ENCODE measurements around the gene CCDC60.

The CCDC60 gene

DNA sequence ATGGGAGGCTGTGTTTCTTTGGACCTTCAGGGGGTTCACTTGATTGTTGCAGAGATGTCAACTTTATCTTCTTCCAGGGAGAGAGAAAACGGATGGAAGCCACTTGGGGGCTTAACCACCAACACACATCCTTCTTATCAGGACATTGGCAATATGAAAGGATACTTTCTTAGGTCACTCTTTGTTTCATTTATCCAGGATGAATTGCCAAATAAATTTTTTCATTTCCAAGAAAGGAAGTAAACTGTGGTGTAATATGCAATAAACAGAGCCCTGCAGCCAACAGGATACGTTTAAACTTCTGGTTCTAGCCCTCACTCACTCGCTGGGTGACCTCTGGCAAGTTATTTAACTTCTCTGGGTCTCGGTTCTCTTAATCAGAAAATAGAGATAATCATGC, 77.8 kb downstream of the CCDC60 start:
- H3K4me3 ChIP-seq (IDR thresholded peaks at IDR 0.05; ENCODE audit: insufficient read depth, low read depth, low read length), result no peak overlapping the region
- TF ChIP-seq, protein P1, sequence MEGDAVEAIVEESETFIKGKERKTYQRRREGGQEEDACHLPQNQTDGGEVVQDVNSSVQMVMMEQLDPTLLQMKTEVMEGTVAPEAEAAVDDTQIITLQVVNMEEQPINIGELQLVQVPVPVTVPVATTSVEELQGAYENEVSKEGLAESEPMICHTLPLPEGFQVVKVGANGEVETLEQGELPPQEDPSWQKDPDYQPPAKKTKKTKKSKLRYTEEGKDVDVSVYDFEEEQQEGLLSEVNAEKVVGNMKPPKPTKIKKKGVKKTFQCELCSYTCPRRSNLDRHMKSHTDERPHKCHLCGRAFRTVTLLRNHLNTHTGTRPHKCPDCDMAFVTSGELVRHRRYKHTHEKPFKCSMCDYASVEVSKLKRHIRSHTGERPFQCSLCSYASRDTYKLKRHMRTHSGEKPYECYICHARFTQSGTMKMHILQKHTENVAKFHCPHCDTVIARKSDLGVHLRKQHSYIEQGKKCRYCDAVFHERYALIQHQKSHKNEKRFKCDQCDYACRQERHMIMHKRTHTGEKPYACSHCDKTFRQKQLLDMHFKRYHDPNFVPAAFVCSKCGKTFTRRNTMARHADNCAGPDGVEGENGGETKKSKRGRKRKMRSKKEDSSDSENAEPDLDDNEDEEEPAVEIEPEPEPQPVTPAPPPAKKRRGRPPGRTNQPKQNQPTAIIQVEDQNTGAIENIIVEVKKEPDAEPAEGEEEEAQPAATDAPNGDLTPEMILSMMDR (conservative IDR thresholded peaks at IDR 0.05; ENCODE audit: low read depth, low read length), result no peak
- H3K27me3 ChIP-seq (ENCODE audit: insufficient read depth, low read depth), result no peaks in the 10 kb centered on the region

DNA sequence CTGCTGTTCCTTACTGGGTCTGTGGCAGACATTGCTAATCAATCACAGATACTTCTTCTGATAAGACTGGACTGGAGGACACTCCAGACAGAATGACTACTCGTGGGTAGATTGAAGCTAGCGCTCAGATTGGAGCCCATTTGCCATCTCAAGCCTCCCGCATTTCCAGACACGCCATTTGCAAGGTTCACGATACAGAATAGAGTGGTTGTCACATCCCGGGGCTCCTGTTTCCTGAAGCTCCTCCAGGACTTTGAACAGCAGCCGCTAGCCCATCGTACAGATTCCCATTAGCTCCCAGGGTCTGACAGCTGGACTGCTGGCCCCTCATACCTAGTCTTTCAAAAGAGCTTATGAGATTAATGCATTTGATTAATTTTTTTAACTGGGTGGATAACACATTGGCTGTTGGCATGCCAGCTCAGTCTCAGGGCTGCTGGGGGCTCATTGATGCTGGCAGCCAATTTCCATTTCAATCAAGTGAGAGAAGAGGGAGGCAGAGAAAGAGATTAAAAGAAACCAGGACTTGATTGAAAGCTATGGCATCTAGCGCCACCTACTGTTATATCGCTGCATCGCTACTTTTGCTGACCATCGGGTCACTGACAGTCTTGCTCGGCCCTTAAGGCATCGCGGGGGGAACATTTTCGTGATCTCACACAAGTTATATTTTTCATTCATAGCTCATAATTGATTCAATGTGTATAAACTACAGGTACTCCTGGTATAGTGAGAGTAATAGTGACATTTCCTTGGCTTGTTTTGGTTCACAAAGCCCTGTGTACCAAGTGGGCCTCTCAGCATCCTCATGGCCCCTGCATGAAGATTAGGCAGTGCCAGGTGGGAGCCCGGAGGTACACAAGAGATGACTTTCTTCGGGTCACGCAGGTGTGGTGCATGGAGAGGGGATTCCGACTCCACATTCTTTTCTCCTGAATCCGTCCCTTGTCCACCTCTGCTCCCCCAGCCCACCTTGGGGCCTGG, 78.6 kb downstream of the CCDC60 start:
- Histone ChIP-seq H4K20me1 (ENCODE audit: insufficient read depth) (no peaks in the 10 kb centered on the region), H3K4me2 (no peak overlapping the region), H3K27ac (no peak overlapping the region), H2AFZ (ENCODE audit: low read depth) (no peak overlapping the region), H3K4me1 (ENCODE audit: low read depth, poor library complexity, severe bottlenecking) (no peaks in the 10 kb centered on the region), H3K9ac (no peak overlapping the region), H3K36me3 (ENCODE audit: insufficient read depth) (no peaks in the 10 kb centered on the region), H3K27me3 (ENCODE audit: insufficient read depth, low read depth) (no peaks in the 10 kb centered on the region), H3K79me2 (ENCODE audit: insufficient read depth, low read depth) (no peaks in the 10 kb centered on the region), H3K4me3 (IDR thresholded peaks at IDR 0.05; ENCODE audit: insufficient read depth, low read depth, low read length) (no peak overlapping the region)
- TF ChIP-seq, protein P1 (conservative IDR thresholded peaks at IDR 0.05; ENCODE audit: low read depth, low read length), result peak; percentile 81

More for the DNA sequence above, 77.8 kb downstream of the CCDC60 start:
- no peak overlapping the region for H3K4me2 ChIP-seq
- no peak overlapping the region for H2AFZ ChIP-seq (ENCODE audit: low read depth)
- H3K9ac ChIP-seq, result no peak overlapping the region
- H3K27ac ChIP-seq, result no peak overlapping the region
- no peaks in the 10 kb centered on the region for H3K79me2 ChIP-seq (ENCODE audit: insufficient read depth, low read depth)
- no peaks in the 10 kb centered on the region for H3K4me1 ChIP-seq (ENCODE audit: low read depth, poor library complexity, severe bottlenecking)
- no peaks in the 10 kb centered on the region for H3K36me3 ChIP-seq (ENCODE audit: insufficient read depth)
- no peaks in the 10 kb centered on the region for H4K20me1 ChIP-seq (ENCODE audit: insufficient read depth)

DNA sequence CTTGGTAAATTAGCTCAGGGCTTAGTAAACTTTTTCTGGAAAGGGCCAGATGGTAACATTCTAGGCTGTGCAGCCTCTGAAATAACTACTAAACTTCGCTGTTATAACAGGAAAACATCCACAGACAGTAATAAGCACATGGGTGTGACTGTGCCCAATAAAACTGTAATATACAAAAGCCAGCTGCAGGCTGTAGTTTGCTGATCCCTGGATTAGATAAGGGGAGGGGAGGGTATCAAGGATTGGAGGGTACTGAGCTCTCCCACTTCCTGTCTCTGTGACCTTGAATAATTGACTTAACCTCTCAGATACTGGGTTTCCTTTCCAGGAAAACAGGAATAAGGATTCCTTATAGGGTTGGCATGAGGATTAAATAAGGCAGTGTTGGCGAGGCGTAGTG, 81.2 kb downstream of the CCDC60 start:
- Histone ChIP-seq H3K4me3 (IDR thresholded peaks at IDR 0.05; ENCODE audit: insufficient read depth, low read depth, low read length) (no peak overlapping the region), H3K36me3 (ENCODE audit: insufficient read depth) (no peaks in the 10 kb centered on the region), H3K9ac (no peak overlapping the region), H3K27me3 (ENCODE audit: insufficient read depth, low read depth) (no peaks in the 10 kb centered on the region), H3K4me1 (ENCODE audit: low read depth, poor library complexity, severe bottlenecking) (no peaks in the 10 kb centered on the region), H2AFZ (ENCODE audit: low read depth) (no peak overlapping the region), H3K4me2 (no peak overlapping the region), H3K79me2 (ENCODE audit: insufficient read depth, low read depth) (no peaks in the 10 kb centered on the region), H4K20me1 (ENCODE audit: insufficient read depth) (no peaks in the 10 kb centered on the region), H3K27ac (no peak overlapping the region)
- TF ChIP-seq, protein P1 (conservative IDR thresholded peaks at IDR 0.05; ENCODE audit: low read depth, low read length), result no peak

DNA sequence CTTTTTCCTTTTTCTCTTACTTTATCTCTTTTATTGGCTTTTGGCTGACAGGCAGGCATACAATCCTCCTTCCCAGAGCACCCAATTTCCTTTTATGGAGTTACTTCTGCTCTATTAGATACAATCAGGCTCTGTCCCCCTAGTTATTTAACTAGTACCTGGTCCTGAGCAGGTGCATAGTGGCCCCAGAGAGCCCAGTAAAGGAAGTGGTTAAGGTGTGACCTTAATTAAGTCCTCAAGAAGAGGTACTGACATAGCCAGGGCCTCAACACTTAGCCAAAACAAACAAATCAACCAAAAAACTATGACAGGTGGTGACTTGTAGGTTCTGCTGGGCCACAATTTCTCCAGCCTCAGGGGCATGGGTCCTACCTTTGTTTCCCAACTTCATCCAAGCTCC, 82.9 kb downstream of the CCDC60 start:
- Histone ChIP-seq H2AFZ (ENCODE audit: low read depth) (no peak overlapping the region), H3K79me2 (ENCODE audit: insufficient read depth, low read depth) (no peaks in the 10 kb centered on the region), H3K27ac (no peak overlapping the region), H3K4me1 (ENCODE audit: low read depth, poor library complexity, severe bottlenecking) (no peaks in the 10 kb centered on the region), H3K9ac (no peak overlapping the region), H4K20me1 (ENCODE audit: insufficient read depth) (no peaks in the 10 kb centered on the region), H3K36me3 (ENCODE audit: insufficient read depth) (no peaks in the 10 kb centered on the region), H3K4me2 (no peak overlapping the region), H3K4me3 (IDR thresholded peaks at IDR 0.05; ENCODE audit: insufficient read depth, low read depth, low read length) (no peak overlapping the region), H3K27me3 (ENCODE audit: insufficient read depth, low read depth) (no peaks in the 10 kb centered on the region)
- TF ChIP-seq, protein P1 (conservative IDR thresholded peaks at IDR 0.05; ENCODE audit: low read depth, low read length), result no peak
